ENCODE measurements around the gene MGAT1.

MGAT1 gene

DNA sequence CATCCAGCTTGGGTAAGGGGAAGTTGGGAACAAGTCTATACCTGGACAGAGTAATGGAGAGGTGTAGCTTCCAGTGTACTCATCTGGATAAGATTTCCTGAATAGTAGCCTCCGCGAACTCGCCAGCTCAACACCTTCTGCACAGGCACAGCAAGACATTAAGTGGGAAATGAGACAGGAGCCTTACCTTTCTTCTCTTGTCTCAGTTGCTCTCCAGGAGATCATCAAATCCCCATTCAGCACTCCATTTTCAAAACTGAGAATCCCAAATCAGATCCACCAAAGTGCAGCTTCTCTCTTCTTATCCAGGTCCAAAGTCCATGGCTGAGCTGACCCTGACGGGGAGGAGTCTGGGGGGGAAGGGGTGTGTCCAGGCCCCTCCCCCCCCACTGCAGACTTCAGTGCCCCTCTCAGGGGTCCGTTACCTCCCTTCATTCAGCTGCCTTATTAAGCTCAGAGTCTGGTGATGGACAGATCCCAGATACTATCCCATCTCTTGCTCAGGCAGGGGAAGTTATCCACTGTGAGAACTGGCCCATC, 5.9 kb upstream of the MGAT1 start:
- DNase-seq = no peak
- Histone ChIP-seq H3K27ac (no peak overlapping the region), H3K27me3 (replicated peaks) (no peaks in the 10 kb centered on the region), H3K36me3 (replicated peaks) (no peaks in the 10 kb centered on the region), H3K4me3 (ENCODE audit: low read depth, low read length) (no peak overlapping the region)
- TF ChIP-seq, protein P1, sequence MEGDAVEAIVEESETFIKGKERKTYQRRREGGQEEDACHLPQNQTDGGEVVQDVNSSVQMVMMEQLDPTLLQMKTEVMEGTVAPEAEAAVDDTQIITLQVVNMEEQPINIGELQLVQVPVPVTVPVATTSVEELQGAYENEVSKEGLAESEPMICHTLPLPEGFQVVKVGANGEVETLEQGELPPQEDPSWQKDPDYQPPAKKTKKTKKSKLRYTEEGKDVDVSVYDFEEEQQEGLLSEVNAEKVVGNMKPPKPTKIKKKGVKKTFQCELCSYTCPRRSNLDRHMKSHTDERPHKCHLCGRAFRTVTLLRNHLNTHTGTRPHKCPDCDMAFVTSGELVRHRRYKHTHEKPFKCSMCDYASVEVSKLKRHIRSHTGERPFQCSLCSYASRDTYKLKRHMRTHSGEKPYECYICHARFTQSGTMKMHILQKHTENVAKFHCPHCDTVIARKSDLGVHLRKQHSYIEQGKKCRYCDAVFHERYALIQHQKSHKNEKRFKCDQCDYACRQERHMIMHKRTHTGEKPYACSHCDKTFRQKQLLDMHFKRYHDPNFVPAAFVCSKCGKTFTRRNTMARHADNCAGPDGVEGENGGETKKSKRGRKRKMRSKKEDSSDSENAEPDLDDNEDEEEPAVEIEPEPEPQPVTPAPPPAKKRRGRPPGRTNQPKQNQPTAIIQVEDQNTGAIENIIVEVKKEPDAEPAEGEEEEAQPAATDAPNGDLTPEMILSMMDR (IDR thresholded peaks at IDR 0.05; ENCODE audit: low read depth, low read length, missing control alignments) = no peak
- in situ Hi-C loops (cut with HindIII; ENCODE audit: low pct_ligation_motif_present, low sequenced_read_pairs) = no loop called here

DNA sequence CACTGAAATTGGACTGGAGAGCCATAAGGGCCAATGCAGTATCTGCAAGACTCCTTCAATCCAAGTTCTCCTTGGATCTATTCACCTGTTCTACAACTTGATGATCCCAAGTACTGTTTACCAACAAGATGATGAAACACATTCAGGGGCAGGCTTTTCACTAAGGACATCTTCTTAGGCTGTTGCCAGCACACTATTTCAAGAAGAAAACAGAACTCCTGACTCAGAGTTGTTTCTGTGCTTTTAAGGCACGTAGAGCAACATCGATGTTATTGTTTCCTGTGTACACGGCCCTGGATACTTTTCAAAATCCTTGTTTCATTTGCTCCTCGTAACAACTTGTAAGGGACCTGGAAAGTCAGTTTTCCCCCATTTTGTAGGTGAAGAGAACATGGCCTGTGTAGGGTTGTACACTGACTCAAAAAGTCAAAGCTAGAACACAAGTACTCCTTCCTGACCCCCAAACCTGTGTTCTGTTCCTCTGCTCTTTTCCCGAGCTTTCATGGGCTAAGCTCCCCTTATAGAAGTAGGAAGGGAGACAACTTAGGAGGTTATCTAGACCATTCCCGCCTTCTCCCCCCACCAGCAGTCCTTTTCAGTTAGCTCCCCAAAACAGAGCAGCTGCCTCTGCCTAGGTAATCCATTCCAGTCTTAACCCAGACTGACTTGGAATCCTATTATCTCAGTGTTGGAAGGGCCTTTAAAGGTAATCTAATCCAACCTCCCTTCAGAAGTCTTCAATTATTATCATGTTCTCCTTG, 5.2 kb upstream of the MGAT1 start:
- peak overlapping the region; percentile 12 for H3K27ac ChIP-seq
- in situ Hi-C loops (cut with HindIII; ENCODE audit: low pct_ligation_motif_present, low sequenced_read_pairs) = no loop called here

DNA sequence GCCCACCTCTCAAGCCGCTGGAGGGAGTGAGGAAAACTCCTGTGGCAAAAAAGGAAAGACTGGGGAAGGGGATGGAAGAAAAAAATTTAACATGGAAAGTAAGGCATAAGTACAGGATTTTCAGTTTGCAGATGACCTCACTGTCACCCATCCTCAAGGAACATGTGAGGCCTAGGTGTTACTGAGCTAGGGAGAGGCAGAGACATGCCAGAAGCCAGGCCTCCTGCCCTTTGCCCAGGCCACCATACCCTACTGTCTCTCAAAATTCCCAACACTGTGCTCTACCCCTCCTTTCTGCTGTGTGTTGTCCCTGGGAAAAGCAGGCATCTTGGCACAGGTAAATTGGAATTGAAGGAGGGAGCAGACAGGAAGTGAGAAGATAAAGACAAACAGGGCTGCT, 4.4 kb upstream of the MGAT1 start:
- peaks cover 2% of the 10 kb centered on the region for H3K36me3 ChIP-seq (replicated peaks)
- no peaks in the 10 kb centered on the region for H3K27me3 ChIP-seq (replicated peaks)
- DNase-seq = no peak
- TF ChIP-seq, protein P1 (IDR thresholded peaks at IDR 0.05; ENCODE audit: low read depth, low read length, missing control alignments) = no peak
- H3K4me3 ChIP-seq (ENCODE audit: low read depth, low read length) = no peak overlapping the region
- no peak overlapping the region for H3K27ac ChIP-seq
- in situ Hi-C loops (cut with HindIII; ENCODE audit: low pct_ligation_motif_present, low sequenced_read_pairs) = no loop called here

More for the DNA sequence above, 5.2 kb upstream of the MGAT1 start:
- TF ChIP-seq, protein P1 (IDR thresholded peaks at IDR 0.05; ENCODE audit: low read depth, low read length, missing control alignments) = no peak
- no peak for DNase-seq
- H3K27me3 ChIP-seq (replicated peaks) = no peaks in the 10 kb centered on the region
- no peak overlapping the region for H3K4me3 ChIP-seq (ENCODE audit: low read depth, low read length)
- no peaks in the 10 kb centered on the region for H3K36me3 ChIP-seq (replicated peaks)

DNA sequence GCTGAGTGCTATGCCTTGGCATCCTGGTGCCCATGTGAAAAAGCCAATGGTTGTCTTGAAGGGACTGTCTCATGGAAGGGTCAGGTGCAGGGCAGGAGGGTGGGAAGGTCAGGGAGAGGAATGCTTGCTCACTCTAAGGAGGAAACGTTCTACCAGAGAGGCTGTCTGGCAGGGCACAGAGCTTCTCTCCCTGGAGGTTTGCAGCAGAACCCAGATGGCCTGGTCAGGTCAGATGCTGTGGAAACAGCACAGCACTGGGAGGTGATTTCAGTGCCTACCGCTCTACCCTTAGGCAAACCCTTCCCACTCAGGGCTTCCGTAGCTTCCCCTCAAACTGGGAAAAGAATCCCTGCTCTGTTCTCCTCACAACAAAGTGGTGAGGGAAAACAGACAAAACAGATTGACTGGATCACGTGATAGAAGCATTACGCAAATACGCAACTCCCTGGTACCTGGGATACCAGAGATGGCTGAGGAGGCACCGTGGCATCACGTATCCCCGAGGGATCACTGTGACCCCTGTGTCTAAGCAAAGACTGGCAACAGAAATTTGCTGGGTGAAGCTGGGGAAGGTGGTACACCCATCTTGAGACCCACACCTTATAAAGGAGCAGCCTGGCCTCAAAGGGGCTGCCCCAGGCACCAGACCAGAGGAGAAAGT, 3.9 kb upstream of the MGAT1 start:
- TF ChIP-seq, protein P1 (IDR thresholded peaks at IDR 0.05; ENCODE audit: low read depth, low read length, missing control alignments) = no peak

DNA sequence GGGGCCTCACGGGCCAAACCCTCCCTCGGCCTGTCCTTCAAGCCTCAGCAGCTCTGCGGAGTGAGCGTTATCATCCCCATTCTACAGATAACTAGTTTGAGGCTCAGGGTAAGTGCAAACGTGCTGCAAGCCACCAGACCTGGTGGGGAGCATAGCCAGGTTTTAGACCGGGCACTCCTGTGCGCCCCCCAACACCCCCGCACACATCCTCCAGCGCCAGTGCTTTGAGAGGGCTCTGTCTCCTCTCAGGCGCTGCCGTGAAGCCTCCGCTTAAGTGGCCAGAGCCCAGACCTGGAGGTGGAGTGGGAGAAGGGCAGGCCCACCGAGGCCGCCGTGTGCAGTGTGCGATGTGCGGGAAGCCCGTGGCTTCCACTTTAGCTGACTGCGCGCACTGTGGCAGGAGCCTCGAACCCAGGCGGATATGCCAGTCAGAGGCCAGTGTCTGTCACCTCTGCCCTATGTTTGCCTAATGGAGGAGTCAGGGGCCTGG, 1.6 kb upstream of the MGAT1 start:
- DNase-seq = no peak
- Histone ChIP-seq H3K27me3 (replicated peaks) (no peaks in the 10 kb centered on the region), H3K4me3 (ENCODE audit: low read depth, low read length) (no peak overlapping the region), H3K27ac (no peak overlapping the region), H3K36me3 (replicated peaks) (peaks cover 2% of the 10 kb centered on the region)
- TF ChIP-seq, protein P1 (IDR thresholded peaks at IDR 0.05; ENCODE audit: low read depth, low read length, missing control alignments) = no peak
- in situ Hi-C loops (cut with HindIII; ENCODE audit: low pct_ligation_motif_present, low sequenced_read_pairs) = no loop called here

More for the DNA sequence above, 3.9 kb upstream of the MGAT1 start:
- Histone ChIP-seq H3K27ac (no peak overlapping the region), H3K36me3 (replicated peaks) (peaks cover 2% of the 10 kb centered on the region), H3K4me3 (ENCODE audit: low read depth, low read length) (no peak overlapping the region), H3K27me3 (replicated peaks) (no peaks in the 10 kb centered on the region)
- in situ Hi-C loops (cut with HindIII; ENCODE audit: low pct_ligation_motif_present, low sequenced_read_pairs) = no loop called here
- no peak for DNase-seq
